Measurements from ENCODE around the gene NOD1. TPM values are rescaled to one million over a fixed set of nuclear protein-coding genes. Genes with fewer than 3 reads are reported as not detected.

NOD1 gene
- total RNA-seq, 3 donors from 2014 or later = 13.2 to 14.4 (median 13.2) TPM

GRCh38 chr7:30476459-30477145 is 2.0 kb downstream of the NOD1 start:
- H3K4me3 ChIP-seq = no peak overlapping the region
- H3K4me1 ChIP-seq (ENCODE audit: low read depth) = peaks cover 26% of the 10 kb centered on the region
- ATAC-seq (peak; percentile 10), DNase-seq (peak in 1 of 3 donors; percentile 35)
- intact Hi-C loops (cut with DNase I, micrococcal nuclease) = no loop called here
- no peaks in the 10 kb centered on the region for H3K36me3 ChIP-seq (ENCODE audit: low read depth)
- H3K9me3 ChIP-seq = no peaks in the 10 kb centered on the region
- TF ChIP-seq, protein P1, sequence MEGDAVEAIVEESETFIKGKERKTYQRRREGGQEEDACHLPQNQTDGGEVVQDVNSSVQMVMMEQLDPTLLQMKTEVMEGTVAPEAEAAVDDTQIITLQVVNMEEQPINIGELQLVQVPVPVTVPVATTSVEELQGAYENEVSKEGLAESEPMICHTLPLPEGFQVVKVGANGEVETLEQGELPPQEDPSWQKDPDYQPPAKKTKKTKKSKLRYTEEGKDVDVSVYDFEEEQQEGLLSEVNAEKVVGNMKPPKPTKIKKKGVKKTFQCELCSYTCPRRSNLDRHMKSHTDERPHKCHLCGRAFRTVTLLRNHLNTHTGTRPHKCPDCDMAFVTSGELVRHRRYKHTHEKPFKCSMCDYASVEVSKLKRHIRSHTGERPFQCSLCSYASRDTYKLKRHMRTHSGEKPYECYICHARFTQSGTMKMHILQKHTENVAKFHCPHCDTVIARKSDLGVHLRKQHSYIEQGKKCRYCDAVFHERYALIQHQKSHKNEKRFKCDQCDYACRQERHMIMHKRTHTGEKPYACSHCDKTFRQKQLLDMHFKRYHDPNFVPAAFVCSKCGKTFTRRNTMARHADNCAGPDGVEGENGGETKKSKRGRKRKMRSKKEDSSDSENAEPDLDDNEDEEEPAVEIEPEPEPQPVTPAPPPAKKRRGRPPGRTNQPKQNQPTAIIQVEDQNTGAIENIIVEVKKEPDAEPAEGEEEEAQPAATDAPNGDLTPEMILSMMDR (IDR thresholded peaks at IDR 0.05) = no peak

GRCh38 chr7:30475580-30475979 is 3.0 kb downstream of the NOD1 start:
- ATAC-seq (no peak), DNase-seq (no peak)
- intact Hi-C loops (cut with DNase I, micrococcal nuclease) = no loop called here
- H3K4me1 ChIP-seq (ENCODE audit: low read depth) = peaks cover 26% of the 10 kb centered on the region
- TF ChIP-seq, protein P1 (IDR thresholded peaks at IDR 0.05) = no peak
- H3K4me3 ChIP-seq = no peak overlapping the region
- H3K36me3 ChIP-seq (ENCODE audit: low read depth) = no peaks in the 10 kb centered on the region
- no peaks in the 10 kb centered on the region for H3K9me3 ChIP-seq

- no peaks in the 10 kb centered on the region for H3K36me3 ChIP-seq (ENCODE audit: low read depth)
- H3K4me1 ChIP-seq (ENCODE audit: low read depth) = peaks cover 31% of the 10 kb centered on the region
- intact Hi-C loops (cut with DNase I, micrococcal nuclease) = no loop called here
- no peaks in the 10 kb centered on the region for H3K9me3 ChIP-seq
- ATAC-seq = no peak
- TF ChIP-seq, protein P1 (IDR thresholded peaks at IDR 0.05) = no peak
- no peak overlapping the region for H3K4me3 ChIP-seq
- no peak for DNase-seq
Measured at GRCh38 chr7:30474893-30475292, 3.7 kb downstream of the NOD1 start.

GRCh38 chr7:30474485-30474884 is 4.1 kb downstream of the NOD1 start:
- Histone ChIP-seq H3K4me1 (ENCODE audit: low read depth) (peaks cover 34% of the 10 kb centered on the region), H3K36me3 (ENCODE audit: low read depth) (no peaks in the 10 kb centered on the region), H3K4me3 (no peak overlapping the region), H3K9me3 (no peaks in the 10 kb centered on the region)
- ATAC-seq (no peak), DNase-seq (no peak)
- TF ChIP-seq, protein P1 (IDR thresholded peaks at IDR 0.05) = no peak
- intact Hi-C loops (cut with DNase I, micrococcal nuclease) = no loop called here

GRCh38 chr7:30473903-30474302 is 4.7 kb downstream of the NOD1 start:
- TF ChIP-seq, protein P1 (IDR thresholded peaks at IDR 0.05) = no peak
- no peak for DNase-seq
- no peaks in the 10 kb centered on the region for H3K9me3 ChIP-seq
- intact Hi-C loops (cut with DNase I, micrococcal nuclease) = no loop called here
- H3K36me3 ChIP-seq (ENCODE audit: low read depth) = no peaks in the 10 kb centered on the region
- H3K4me3 ChIP-seq = no peak overlapping the region
- ATAC-seq = no peak
- H3K4me1 ChIP-seq (ENCODE audit: low read depth) = peaks cover 35% of the 10 kb centered on the region
